Dorsolateral prefrontal cortex (tissue), 118 donors: ENCODE results near the gene AGGF1. TPM values are rescaled to one million over a fixed set of nuclear protein-coding genes. Genes with fewer than 3 reads are reported as not detected.

Experiments used
- total RNA-seq, 120 experiments: library from RNA; stranded (reverse); gene quantifications; one replicate each; pipeline versions ENCODE4 v1.2.3 to v1.2.4, GENCODE V29; 2022

AGGF1 gene
- total RNA-seq, 120 experiments from 2014 or later, result 23.6 to 41.9 (median 31.2) TPM

Other genes with a start within 250 kb of the AGGF1 start
- 1 to 10 TPM in 48 of 120 experiments, under 1 TPM in 70, not detected in 2; 0.16 to 2.2 (median 0.90) TPM for gene F2RL1, start 211.4 kb upstream of the AGGF1 start, total RNA-seq
- 1 to 10 TPM in 33 of 120 experiments, under 1 TPM in 54, not detected in 33; 0.29 to 3.7 (median 0.86) TPM for gene S100Z, start 180.4 kb upstream of the AGGF1 start, total RNA-seq
- 10 to 100 TPM in 49 of 120 experiments, 1 to 10 TPM in 70, under 1 TPM in 1; 0.63 to 20.6 (median 9.0) TPM for gene CRHBP, start 77.4 kb upstream of the AGGF1 start, total RNA-seq
- 10 to 100 TPM in 64 of 120 experiments, 1 to 10 TPM in 56; 3.1 to 27.3 (median 10.4) TPM for gene ZBED3, start 56.9 kb downstream of the AGGF1 start, total RNA-seq
- gene PDE8B, start 180.3 kb downstream of the AGGF1 start, total RNA-seq, result 100 to 1,000 TPM in 1 of 120 experiments, 10 to 100 TPM in 119; 22.7 to 100 (median 54.6) TPM